HCT116 (cell line): ENCODE measurements around the gene MXI1.

Experiments
- CEBPB ChIP-seq: IDR thresholded peaks from 2 replicates; pipeline ENCODE4 v1.6.1; 2012; ENCODE audit warnings: low read depth
- ELF1 ChIP-seq: IDR thresholded peaks from 2 replicates; pipeline ENCODE4 v1.6.1; 2012; ENCODE audit warnings: low read depth, borderline replicate concordance
- EZH2 ChIP-seq: fragments of 200-600 bp; sonication (generic); IDR thresholded peaks from 2 replicates; pipeline ENCODE4 v1.6.1; 2017; ENCODE audit warnings: antibody characterized with exemption, mixed run types
- JUND ChIP-seq: IDR thresholded peaks from 2 replicates; pipeline ENCODE4 v1.6.1; 2012
- POLR2A ChIP-seq: IDR thresholded peaks from 2 replicates; pipeline ENCODE4 v1.7.0; 2011; ENCODE audit warnings: borderline replicate concordance; ENCODE audit not compliant: insufficient read depth, insufficient read length; ENCODE audit errors: extremely low read depth
- POLR2AphosphoS5 ChIP-seq: IDR thresholded peaks from 2 replicates; pipeline ENCODE4 v1.6.1; 2011; ENCODE audit warnings: mild to moderate bottlenecking, low read depth, low read length, moderate library complexity
- RAD21 ChIP-seq: IDR thresholded peaks from 2 replicates; pipeline ENCODE4 v1.6.1; 2012; ENCODE audit warnings: low read depth, mild to moderate bottlenecking
- SIN3A ChIP-seq: IDR thresholded peaks from 2 replicates; pipeline ENCODE4 v1.6.1; 2012; ENCODE audit warnings: low read depth
- SRF ChIP-seq: IDR thresholded peaks from 2 replicates; pipeline ENCODE4 v1.6.1; 2012; ENCODE audit warnings: low read depth
- YY1 ChIP-seq: IDR thresholded peaks from 2 replicates; pipeline ENCODE4 v1.6.1; 2011; ENCODE audit warnings: low read length, low read depth, moderate library complexity, mild to moderate bottlenecking; ENCODE audit not compliant: insufficient replicate concordance; ENCODE audit errors: extremely low read depth
- ZNF274 ChIP-seq: fragments of 200-500 bp; sonication (Bioruptor generic); IDR thresholded peaks from 2 replicates; pipeline ENCODE4 v1.6.1; 2014; ENCODE audit warnings: mild to moderate bottlenecking, low read depth, low read length, inconsistent platforms
- TF ChIP-seq, protein P1 (sequence below), 3 experiments: fragments of 200-600 bp in 1 of 3; sonication (generic) in 1 of 3; IDR thresholded peaks in 2 of 3; conservative IDR thresholded peaks in 1 of 3; 2 replicates each; pipeline ENCODE4 v1.5.1; 2012 to 2017; ENCODE audit warnings: low read depth in 2 of 3, low read length in 2 of 3, antibody characterized with exemption in 1 of 3, borderline replicate concordance in 1 of 3, control low read depth in 1 of 3, mild to moderate bottlenecking in 1 of 3, mixed read lengths in 1 of 3, mixed run types in 1 of 3, moderate library complexity in 1 of 3; ENCODE audit not compliant: insufficient read depth in 1 of 3
- TF ChIP-seq, protein P2 (sequence below): IDR thresholded peaks from 2 replicates; pipeline ENCODE4 v1.6.1; 2012
- TF ChIP-seq, protein P3 (sequence below): IDR thresholded peaks from 2 replicates; pipeline ENCODE4 v1.6.1; 2012; ENCODE audit warnings: low read depth

DNA sequence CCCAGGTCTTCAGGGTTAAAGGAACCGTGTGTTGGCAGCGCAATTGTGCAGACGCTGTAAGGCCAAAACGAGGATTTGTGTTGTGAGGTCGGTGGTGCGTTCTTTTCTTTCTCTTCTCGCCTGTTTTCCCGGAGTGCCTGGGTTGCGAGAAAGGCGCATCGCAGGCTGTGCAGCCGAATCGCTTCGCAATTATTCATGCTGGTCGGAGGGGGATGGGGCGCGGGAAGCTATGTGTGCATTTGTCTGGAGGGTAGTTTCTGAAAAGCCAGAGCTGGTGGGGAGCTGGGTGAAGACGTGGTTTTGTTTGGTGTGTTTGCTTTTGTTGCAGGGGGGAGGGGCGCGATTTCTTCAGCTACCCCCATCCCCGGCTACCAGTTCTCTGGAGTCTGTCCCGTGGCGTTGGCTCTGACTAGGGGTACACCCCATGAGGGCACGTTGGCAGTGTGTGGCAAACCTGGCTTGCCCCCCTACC, 2.1 kb downstream of the MXI1 start:
- TF ChIP-seq EZH2 (no peak), ELF1 (no peak), RAD21 (no peak), CEBPB (no peak), SIN3A (no peak), SRF (no peak), POLR2AphosphoS5 (peak; percentile 12), ZNF274 (no peak), POLR2A (no peak), YY1 (no peak), JUND (no peak)
- TF ChIP-seq, protein P1, sequence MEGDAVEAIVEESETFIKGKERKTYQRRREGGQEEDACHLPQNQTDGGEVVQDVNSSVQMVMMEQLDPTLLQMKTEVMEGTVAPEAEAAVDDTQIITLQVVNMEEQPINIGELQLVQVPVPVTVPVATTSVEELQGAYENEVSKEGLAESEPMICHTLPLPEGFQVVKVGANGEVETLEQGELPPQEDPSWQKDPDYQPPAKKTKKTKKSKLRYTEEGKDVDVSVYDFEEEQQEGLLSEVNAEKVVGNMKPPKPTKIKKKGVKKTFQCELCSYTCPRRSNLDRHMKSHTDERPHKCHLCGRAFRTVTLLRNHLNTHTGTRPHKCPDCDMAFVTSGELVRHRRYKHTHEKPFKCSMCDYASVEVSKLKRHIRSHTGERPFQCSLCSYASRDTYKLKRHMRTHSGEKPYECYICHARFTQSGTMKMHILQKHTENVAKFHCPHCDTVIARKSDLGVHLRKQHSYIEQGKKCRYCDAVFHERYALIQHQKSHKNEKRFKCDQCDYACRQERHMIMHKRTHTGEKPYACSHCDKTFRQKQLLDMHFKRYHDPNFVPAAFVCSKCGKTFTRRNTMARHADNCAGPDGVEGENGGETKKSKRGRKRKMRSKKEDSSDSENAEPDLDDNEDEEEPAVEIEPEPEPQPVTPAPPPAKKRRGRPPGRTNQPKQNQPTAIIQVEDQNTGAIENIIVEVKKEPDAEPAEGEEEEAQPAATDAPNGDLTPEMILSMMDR (IDR thresholded peaks at IDR 0.05 in 2 of 3, conservative IDR thresholded peaks at IDR 0.05 in 1 of 3; ENCODE audit: borderline replicate concordance in 1 of 3, insufficient read depth in 1 of 3, low read depth in 2 of 3, low read length in 2 of 3) = no peak
- TF ChIP-seq, protein P2, sequence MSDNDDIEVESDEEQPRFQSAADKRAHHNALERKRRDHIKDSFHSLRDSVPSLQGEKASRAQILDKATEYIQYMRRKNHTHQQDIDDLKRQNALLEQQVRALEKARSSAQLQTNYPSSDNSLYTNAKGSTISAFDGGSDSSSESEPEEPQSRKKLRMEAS = no peak
- TF ChIP-seq, protein P3, sequence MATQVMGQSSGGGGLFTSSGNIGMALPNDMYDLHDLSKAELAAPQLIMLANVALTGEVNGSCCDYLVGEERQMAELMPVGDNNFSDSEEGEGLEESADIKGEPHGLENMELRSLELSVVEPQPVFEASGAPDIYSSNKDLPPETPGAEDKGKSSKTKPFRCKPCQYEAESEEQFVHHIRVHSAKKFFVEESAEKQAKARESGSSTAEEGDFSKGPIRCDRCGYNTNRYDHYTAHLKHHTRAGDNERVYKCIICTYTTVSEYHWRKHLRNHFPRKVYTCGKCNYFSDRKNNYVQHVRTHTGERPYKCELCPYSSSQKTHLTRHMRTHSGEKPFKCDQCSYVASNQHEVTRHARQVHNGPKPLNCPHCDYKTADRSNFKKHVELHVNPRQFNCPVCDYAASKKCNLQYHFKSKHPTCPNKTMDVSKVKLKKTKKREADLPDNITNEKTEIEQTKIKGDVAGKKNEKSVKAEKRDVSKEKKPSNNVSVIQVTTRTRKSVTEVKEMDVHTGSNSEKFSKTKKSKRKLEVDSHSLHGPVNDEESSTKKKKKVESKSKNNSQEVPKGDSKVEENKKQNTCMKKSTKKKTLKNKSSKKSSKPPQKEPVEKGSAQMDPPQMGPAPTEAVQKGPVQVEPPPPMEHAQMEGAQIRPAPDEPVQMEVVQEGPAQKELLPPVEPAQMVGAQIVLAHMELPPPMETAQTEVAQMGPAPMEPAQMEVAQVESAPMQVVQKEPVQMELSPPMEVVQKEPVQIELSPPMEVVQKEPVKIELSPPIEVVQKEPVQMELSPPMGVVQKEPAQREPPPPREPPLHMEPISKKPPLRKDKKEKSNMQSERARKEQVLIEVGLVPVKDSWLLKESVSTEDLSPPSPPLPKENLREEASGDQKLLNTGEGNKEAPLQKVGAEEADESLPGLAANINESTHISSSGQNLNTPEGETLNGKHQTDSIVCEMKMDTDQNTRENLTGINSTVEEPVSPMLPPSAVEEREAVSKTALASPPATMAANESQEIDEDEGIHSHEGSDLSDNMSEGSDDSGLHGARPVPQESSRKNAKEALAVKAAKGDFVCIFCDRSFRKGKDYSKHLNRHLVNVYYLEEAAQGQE = no peak
